ENCODE measurements around the gene POLG.
"Not testable (repeated sequence)": the region's sequence is repeated elsewhere in the genome, so short reads cannot be mapped to it uniquely, and the experiment has no call there.

POLG gene

GRCh38 chr15:89278307-89278706 is 56.3 kb downstream of the POLG start:
- Histone ChIP-seq H3K9me3 (ENCODE audit: control insufficient read depth in 1 of 2, low read length in 2 of 2) (no peaks in the 10 kb centered on the region), H3K27me3 (ENCODE audit: control insufficient read depth in 1 of 2, insufficient read depth in 2 of 2, low read length in 2 of 2) (no peaks in the 10 kb centered on the region), H3K9ac (ENCODE audit: low read depth in 1 of 2, low read length in 2 of 2) (no peak overlapping the region), H3K4me3 (ENCODE audit: low read depth in 1 of 2, low read length in 2 of 2) (no peak overlapping the region), H3K36me3 (ENCODE audit: control insufficient read depth in 1 of 2, insufficient read depth in 2 of 2, low read length in 2 of 2) (peaks cover 7 to 26% of the 10 kb centered on the region in 2 donors), H3K4me1 (ENCODE audit: control insufficient read depth in 1 of 2, insufficient read depth in 2 of 2, low read length in 2 of 2) (no peaks in the 10 kb centered on the region), H3K27ac (ENCODE audit: low read depth, low read length) (no peak overlapping the region)

- H3K4me3 ChIP-seq (ENCODE audit: low read depth in 1 of 2, low read length in 2 of 2): not testable (repeated sequence)
- peaks cover 7 to 23% of the 10 kb centered on the region in 2 donors for H3K36me3 ChIP-seq (ENCODE audit: control insufficient read depth in 1 of 2, insufficient read depth in 2 of 2, low read length in 2 of 2)
Observed at GRCh38 chr15:89277281-89277680, 57.3 kb downstream of the POLG start.

More at GRCh38 chr15:89277281-89277680, 57.3 kb downstream of the POLG start:
- not testable (repeated sequence) for H3K27ac ChIP-seq (ENCODE audit: low read depth, low read length); H3K9me3 ChIP-seq (ENCODE audit: control insufficient read depth in 1 of 2, low read length in 2 of 2); H3K4me1 ChIP-seq (ENCODE audit: control insufficient read depth in 1 of 2, insufficient read depth in 2 of 2, low read length in 2 of 2); H3K9ac ChIP-seq (ENCODE audit: low read depth in 1 of 2, low read length in 2 of 2); H3K27me3 ChIP-seq (ENCODE audit: control insufficient read depth in 1 of 2, insufficient read depth in 2 of 2, low read length in 2 of 2)

All from duodenal mucosa (tissue), 2 donors.